AG04449 (cell line): ENCODE results near the gene ACOT7.

ENCODE experiments used
- CTCF ChIA-PET: fragments of 350-600 bp; formaldehyde crosslinking; extraction: SDS; loops from one replicate; lab custom pipeline; 2021; ENCODE audit warnings: antibody characterized with exemption; lab: Yijun Ruan, JAX
- POLR2A ChIA-PET: fragments of 400-600, 350-600 bp; formaldehyde crosslinking; extraction: SDS; loops from one replicate; lab custom pipeline; 2020; ENCODE audit warnings: antibody characterized with exemption, inconsistent platforms; lab: Yijun Ruan, JAX
- DNase-seq: peaks from one replicate; pipeline ENCODE4 v3.0.0-alpha.2; 2010; ENCODE audit warnings: low read depth, low spot score
- H3K4me3 ChIP-seq: 2 replicates; pipeline ENCODE4 v1.5.1; 2011; ENCODE audit warnings: low read depth, mild to moderate bottlenecking, control low read depth, low read length
- CTCF ChIP-seq: IDR thresholded peaks from one replicate; pipeline ENCODE4 v1.5.1; 2011; ENCODE audit warnings: mild to moderate bottlenecking, moderate library complexity, low read length, control low read depth, inconsistent platforms; ENCODE audit not compliant: insufficient read depth; ENCODE audit errors: missing control alignments

The ACOT7 gene

GRCh38 chr1:6336776-6337622 lies 56.6 kb downstream of the ACOT7 start:
- no peak for DNase-seq
- ChIA-PET CTCF (interaction anchor here (18.3 kb wide), 1 partner anchor 89 kb away, joined by 537 read pairs; the partner anchor contains the start of gene HES3), POLR2A (no interaction called here)
- TF ChIP-seq CTCF: no peak
- no peak overlapping the region for H3K4me3 ChIP-seq

- no peak for DNase-seq
- H3K4me3 ChIP-seq: no peak overlapping the region
- no peak for TF ChIP-seq CTCF
- ChIA-PET CTCF (interaction anchor here (1.0 to 18.3 kb wide), 3 partner anchors 8 to 87 kb away, joined by 3 to 537 read pairs (median 74); partner anchors contain the start of gene HES3), POLR2A (no interaction called here)
Measured at GRCh38 chr1:6334261-6334993, 59.1 kb downstream of the ACOT7 start.

GRCh38 chr1:6332821-6333220 lies 60.7 kb downstream of the ACOT7 start:
- POLR2A ChIA-PET: no interaction called here
- H3K4me3 ChIP-seq: no peak overlapping the region
- CTCF ChIA-PET: interaction anchor here (0.9 to 18.3 kb wide), 4 partner anchors 10 to 105 kb away, joined by 3 to 537 read pairs (median 39); partner anchors contain the start of gene HES3
- no peak for TF ChIP-seq CTCF
- no peak for DNase-seq

- no peak for TF ChIP-seq CTCF
- CTCF ChIA-PET: interaction anchor here (0.9 to 18.3 kb wide), 4 partner anchors 10 to 84 kb away, joined by 3 to 537 read pairs (median 38); partner anchors contain the start of gene HES3
- no peak overlapping the region for H3K4me3 ChIP-seq
- POLR2A ChIA-PET: no interaction called here
- DNase-seq: no peak
Measured at GRCh38 chr1:6331543-6332273, 61.9 kb downstream of the ACOT7 start.

- ChIA-PET POLR2A (interaction anchor here (0.6 to 1.1 kb wide), 2 partner anchors 54 to 414 kb away, joined by 3 to 5 read pairs; no protein-coding TSS in a partner anchor), CTCF (interaction anchor here (1.0 to 18.3 kb wide), 7 partner anchors 8 to 83 kb away, joined by 3 to 537 read pairs (median 4); partner anchors contain the start of gene HES3)
- H3K4me3 ChIP-seq: no peak overlapping the region
- peak; percentile 24 for DNase-seq
- TF ChIP-seq CTCF: no peak
Measured at GRCh38 chr1:6330410-6330911, 63.1 kb downstream of the ACOT7 start.
